Left lung (tissue), 10 donors: ENCODE measurements around the gene HSD17B8. TPM values are rescaled to one million over a fixed set of nuclear protein-coding genes. Genes with fewer than 3 reads are reported as not detected.

Experiments used
- ATAC-seq: fragments of 200-7000 bp; cut with Tn5 transposase; one replicate; pipeline ENCODE4 v1.9.1; 2020; ENCODE audit warnings: moderate library complexity
- DNase-seq, 4 donors: peaks; one replicate each; pipeline ENCODE4 v3.0.0-alpha.2; 2013 to 2020
- H3K27ac ChIP-seq, 2 donors: fragments of 200-600 bp; sonication (generic) in 1 of 2; one replicate each; pipeline versions ENCODE4 v1.5.0 to v1.8.0; 2020 to 2021
- H3K27me3 ChIP-seq, 2 donors: fragments of 200-600 bp; sonication (generic) in 1 of 2; one replicate each; pipeline versions ENCODE4 v1.5.0 to v1.8.0; 2020 to 2021
- H3K36me3 ChIP-seq, 2 donors: fragments of 200-600 bp; sonication (generic) in 1 of 2; one replicate each; pipeline versions ENCODE4 v1.5.0 to v1.8.0; 2020 to 2021
- H3K4me1 ChIP-seq, 2 donors: fragments of 200-600 bp; one replicate each; pipeline ENCODE4 v1.8.0; 2021
- H3K4me3 ChIP-seq, 2 donors: fragments of 200-600 bp; sonication (generic) in 1 of 2; one replicate each; pipeline versions ENCODE4 v1.5.0 to v1.8.0; 2020 to 2021; ENCODE audit warnings: mild to moderate bottlenecking in 1 of 2
- H3K9me3 ChIP-seq, 2 donors: fragments of 200-600 bp; sonication (generic) in 1 of 2; one replicate each; pipeline versions ENCODE4 v1.5.0 to v1.8.0; 2020 to 2021
- intact Hi-C, 2 donors: fragments of 100-400 bp; cut with DNase I; formaldehyde crosslinking; loops; one replicate each; pipeline versions ENCODE4 v1.11.2 to v1.14.2; 2022
- polyA plus RNA-seq, 6 donors: library from polyadenylated mRNA; unstranded; fragments of 120-200 nt; gene quantifications; one replicate each; pipeline ENCODE4 v1.2.1, GENCODE V29; 2013; ENCODE audit not compliant: insufficient read length in 6 of 6
- total RNA-seq, 2 donors: library from RNA; stranded (reverse); fragmentation: NEBNext Ultra II Directional; extraction: Animal tissue kit (Norgen Biotek cat#: 25700); gene quantifications; one replicate each; pipeline ENCODE4 v1.2.1, GENCODE V29; 2021
- TF ChIP-seq, protein P1 (sequence below), 2 donors: fragments of 200-600 bp; sonication (generic) in 1 of 2; IDR thresholded peaks; one replicate each; pipeline versions ENCODE4 v1.5.0 to v1.8.0; 2021; ENCODE audit warnings: antibody characterized with exemption in 2 of 2
- donor health status: DM: no; HTN: yes; CAD: no.
- donor health status: DM: no; HTN: no; CAD: no.

Gene HSD17B8
- total and polyA plus RNA-seq, 8 donors = 13.5 to 27.0 (median 20.8) TPM

DNA sequence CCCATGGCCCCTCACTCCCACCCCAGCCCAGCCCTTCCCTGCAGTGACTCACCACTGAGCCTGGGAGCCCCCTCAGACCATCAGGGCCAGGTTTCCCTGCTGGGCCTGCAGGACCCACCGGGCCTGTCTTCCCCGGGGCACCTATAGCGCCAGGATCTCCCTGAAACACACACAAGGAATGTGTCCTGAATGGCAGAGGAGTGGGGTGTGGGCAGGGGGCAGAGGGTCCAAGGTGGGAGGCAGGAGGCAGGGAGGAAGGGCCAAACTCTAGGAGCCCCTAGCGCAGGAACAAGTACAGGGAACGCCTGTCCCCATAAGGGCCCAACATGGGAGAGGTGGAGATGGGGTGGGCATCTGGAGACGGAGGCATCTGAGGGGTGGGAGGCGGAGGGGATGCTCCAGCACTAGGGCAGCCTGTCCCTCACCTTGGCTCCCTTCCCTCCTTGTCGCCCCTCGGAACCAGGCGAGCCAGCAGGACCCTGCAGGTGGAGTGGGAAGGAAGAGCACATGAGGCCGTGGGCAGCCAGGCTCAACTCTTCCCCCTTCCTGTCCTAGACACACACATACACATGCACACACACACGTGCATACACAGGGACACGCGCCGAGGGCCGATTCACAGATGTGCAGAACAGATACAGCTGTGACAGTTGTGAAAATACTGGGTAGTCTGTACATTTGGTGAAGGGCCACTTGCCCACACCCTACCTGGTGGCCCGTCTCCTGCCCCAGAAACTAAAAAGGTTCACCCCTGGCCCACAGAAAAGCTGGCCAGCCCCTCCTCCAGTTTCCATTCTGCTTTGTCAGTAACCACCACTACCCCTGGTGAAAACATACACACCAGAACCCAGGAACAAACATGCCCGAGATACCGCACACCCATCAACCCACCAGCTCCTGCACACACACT, 36.8 kb upstream of the HSD17B8 start:
- Histone ChIP-seq H3K27ac (no peak overlapping the region), H3K36me3 (no peaks in the 10 kb centered on the region), H3K4me3 (no peak overlapping the region), H3K4me1 (no peaks in the 10 kb centered on the region), H3K9me3 (no peaks in the 10 kb centered on the region), H3K27me3 (no peaks in the 10 kb centered on the region)
- no peak for ATAC-seq
- intact Hi-C loops = loop anchor here in 1 of 2 donors (10.0 kb wide), 1 partner anchor 77 kb away; no protein-coding TSS in a partner anchor
- DNase-seq = no peak
- TF ChIP-seq, protein P1, sequence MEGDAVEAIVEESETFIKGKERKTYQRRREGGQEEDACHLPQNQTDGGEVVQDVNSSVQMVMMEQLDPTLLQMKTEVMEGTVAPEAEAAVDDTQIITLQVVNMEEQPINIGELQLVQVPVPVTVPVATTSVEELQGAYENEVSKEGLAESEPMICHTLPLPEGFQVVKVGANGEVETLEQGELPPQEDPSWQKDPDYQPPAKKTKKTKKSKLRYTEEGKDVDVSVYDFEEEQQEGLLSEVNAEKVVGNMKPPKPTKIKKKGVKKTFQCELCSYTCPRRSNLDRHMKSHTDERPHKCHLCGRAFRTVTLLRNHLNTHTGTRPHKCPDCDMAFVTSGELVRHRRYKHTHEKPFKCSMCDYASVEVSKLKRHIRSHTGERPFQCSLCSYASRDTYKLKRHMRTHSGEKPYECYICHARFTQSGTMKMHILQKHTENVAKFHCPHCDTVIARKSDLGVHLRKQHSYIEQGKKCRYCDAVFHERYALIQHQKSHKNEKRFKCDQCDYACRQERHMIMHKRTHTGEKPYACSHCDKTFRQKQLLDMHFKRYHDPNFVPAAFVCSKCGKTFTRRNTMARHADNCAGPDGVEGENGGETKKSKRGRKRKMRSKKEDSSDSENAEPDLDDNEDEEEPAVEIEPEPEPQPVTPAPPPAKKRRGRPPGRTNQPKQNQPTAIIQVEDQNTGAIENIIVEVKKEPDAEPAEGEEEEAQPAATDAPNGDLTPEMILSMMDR (IDR thresholded peaks at IDR 0.05) = no peak

DNA sequence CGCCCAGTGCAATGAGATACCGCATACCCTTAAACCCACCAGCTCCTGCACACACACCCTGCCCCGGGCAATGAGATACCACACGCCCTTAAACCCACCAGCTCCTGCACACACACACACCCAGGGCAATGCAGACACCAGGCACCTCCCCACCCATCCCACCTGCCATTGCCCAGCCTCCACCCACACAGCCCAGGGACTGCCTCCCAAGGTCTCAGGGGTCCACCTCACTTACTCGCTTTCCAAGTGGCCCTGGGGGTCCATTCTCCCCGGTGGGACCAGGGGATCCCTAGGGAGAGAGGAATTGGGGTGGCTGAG, 36.2 kb upstream of the HSD17B8 start:
- TF ChIP-seq, protein P1 (IDR thresholded peaks at IDR 0.05) = no peak
- Histone ChIP-seq H3K27ac (no peak overlapping the region), H3K36me3 (no peaks in the 10 kb centered on the region), H3K4me1 (no peaks in the 10 kb centered on the region), H3K4me3 (no peak overlapping the region), H3K27me3 (no peaks in the 10 kb centered on the region), H3K9me3 (no peaks in the 10 kb centered on the region)
- ATAC-seq = no peak
- intact Hi-C loops = loop anchor here in 1 of 2 donors (10.0 kb wide), 1 partner anchor 77 kb away; no protein-coding TSS in a partner anchor
- DNase-seq = no peak

DNA sequence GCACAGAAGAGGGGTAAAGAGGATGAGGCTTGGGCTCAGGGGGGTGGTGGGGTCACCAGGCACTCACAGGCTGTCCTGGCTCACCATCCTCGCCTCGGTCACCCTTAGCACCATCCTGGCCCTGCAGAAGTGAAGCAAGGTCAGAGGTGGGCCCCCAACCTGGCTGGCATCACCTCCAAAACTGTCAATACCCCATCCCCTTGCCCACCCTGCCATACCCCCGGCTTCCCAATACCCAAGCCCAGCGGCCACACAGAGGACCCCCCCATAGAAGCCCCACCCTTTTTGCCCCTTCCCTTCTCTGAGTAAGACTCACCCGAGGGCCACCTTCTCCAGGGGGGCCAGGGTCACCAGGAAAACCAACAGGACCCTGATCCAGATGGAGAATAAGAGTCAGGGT, 35.8 kb upstream of the HSD17B8 start:
- TF ChIP-seq, protein P1 (IDR thresholded peaks at IDR 0.05) = no peak
- ATAC-seq = no peak
- no peaks in the 10 kb centered on the region for H3K36me3 ChIP-seq
- no peak overlapping the region for H3K27ac ChIP-seq
- H3K4me3 ChIP-seq = no peak overlapping the region
- no peaks in the 10 kb centered on the region for H3K27me3 ChIP-seq
- no peak for DNase-seq
- intact Hi-C loops = loop anchor here in 1 of 2 donors (10.0 kb wide), 1 partner anchor 76 kb away; no protein-coding TSS in a partner anchor
- H3K4me1 ChIP-seq = no peaks in the 10 kb centered on the region
- H3K9me3 ChIP-seq = no peaks in the 10 kb centered on the region

DNA sequence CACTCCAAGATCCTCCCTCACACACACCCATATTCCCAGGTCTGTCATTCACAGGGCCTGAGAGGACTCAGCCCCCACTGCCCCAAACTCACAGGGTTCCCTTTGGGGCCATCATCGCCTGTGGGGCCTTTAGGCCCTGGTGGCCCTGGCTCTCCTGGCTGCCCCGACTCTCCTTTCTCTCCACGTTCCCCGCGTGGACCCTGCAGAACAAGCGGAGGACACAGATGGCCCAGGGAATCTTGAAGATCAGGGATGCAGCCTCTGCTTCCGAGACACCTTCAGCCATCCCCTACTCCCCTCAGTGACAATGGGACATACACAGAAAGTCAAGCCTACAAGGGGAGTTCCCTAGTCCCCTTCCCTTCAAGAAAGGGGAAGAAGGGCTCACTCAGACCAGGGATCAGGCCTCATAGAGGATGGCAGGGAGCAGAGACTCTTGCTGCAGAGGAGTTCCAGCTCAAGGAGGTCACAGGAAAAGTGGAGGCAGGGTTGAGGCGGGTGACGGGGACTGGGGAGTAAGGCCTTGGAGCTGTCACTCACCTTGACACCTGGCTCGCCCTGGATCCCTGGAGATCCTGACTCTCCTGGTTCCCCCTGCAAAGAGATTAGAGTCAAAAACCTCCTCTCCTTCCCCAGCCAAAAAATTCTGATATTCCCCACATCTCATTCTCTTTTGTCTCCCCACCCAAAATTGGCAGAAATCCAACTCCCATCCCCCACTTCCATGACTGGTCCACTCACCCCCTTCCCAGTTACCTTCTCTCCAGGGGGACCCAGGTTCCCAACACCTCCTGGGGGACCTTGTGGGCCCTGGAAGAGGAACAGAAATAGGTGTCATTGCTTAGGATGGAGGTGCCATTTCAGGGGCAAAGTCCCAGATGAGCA, 34.9 kb upstream of the HSD17B8 start:
- no peaks in the 10 kb centered on the region for H3K9me3 ChIP-seq
- no peak overlapping the region for H3K4me3 ChIP-seq
- TF ChIP-seq, protein P1 (IDR thresholded peaks at IDR 0.05) = no peak
- H3K4me1 ChIP-seq = no peaks in the 10 kb centered on the region
- no peaks in the 10 kb centered on the region for H3K27me3 ChIP-seq
- intact Hi-C loops = loop anchor here in 1 of 2 donors (10.0 kb wide), 1 partner anchor 75 kb away; no protein-coding TSS in a partner anchor
- no peak overlapping the region for H3K27ac ChIP-seq
- ATAC-seq (no peak), DNase-seq (no peak)
- no peaks in the 10 kb centered on the region for H3K36me3 ChIP-seq
